HepG2 (cell line): Measurements from ENCODE around the gene USP7. TPM values are rescaled to one million over a fixed set of nuclear protein-coding genes. Genes with fewer than 3 reads are reported as not detected.
A peak's percentile ranks its signal among the peaks of the same experiment; 100 is the strongest.

Experiments used
- ELF1 ChIP-seq: sonication (generic); formaldehyde crosslinking; IDR thresholded peaks from 2 replicates; pipeline ENCODE4 v1.4.0; 2020; ENCODE audit warnings: missing genetic modification reagents
- GABPA ChIP-seq, 2 experiments: IDR thresholded peaks; 2 replicates each; pipeline ENCODE4 v1.6.1; 2011 to 2016; ENCODE audit warnings: low read depth in 2 of 2, low read length in 1 of 2, missing biosample characterization in 1 of 2, missing genetic modification characterization in 1 of 2
- JUNB ChIP-seq: sonication (generic); formaldehyde crosslinking; IDR thresholded peaks from 2 replicates; pipeline ENCODE4 v1.8.0; 2022; ENCODE audit warnings: missing genetic modification reagents, mild to moderate bottlenecking, borderline replicate concordance
- MYNN ChIP-seq: sonication (generic); formaldehyde crosslinking; IDR thresholded peaks from 2 replicates; pipeline ENCODE4 v1.4.0; 2020; ENCODE audit warnings: mild to moderate bottlenecking, low read depth, missing genetic modification reagents
- TCF7 ChIP-seq: sonication (generic); IDR thresholded peaks from 2 replicates; pipeline ENCODE4 v1.6.1; 2016; ENCODE audit warnings: antibody characterized with exemption, low read depth
- ZFP62 ChIP-seq: sonication (generic); formaldehyde crosslinking; IDR thresholded peaks from 2 replicates; pipeline ENCODE4 v1.4.0; 2020; ENCODE audit warnings: missing genetic modification reagents
- ZNF232 ChIP-seq: sonication (generic); formaldehyde crosslinking; IDR thresholded peaks from 2 replicates; pipeline ENCODE4 v1.4.0; 2020; ENCODE audit warnings: missing genetic modification reagents, borderline replicate concordance
- ZNF431 ChIP-seq: sonication (generic); formaldehyde crosslinking; IDR thresholded peaks from 2 replicates; pipeline ENCODE4 v1.9.0; 2022; ENCODE audit warnings: missing genetic modification reagents, low read depth, mild to moderate bottlenecking, borderline replicate concordance
- polyA plus RNA-seq, 8 experiments: library from polyadenylated mRNA; depleted of rRNA in 3 of 8; stranded (reverse) in 7 of 8; unstranded in 1 of 8; fragments of >200 nt; fragmentation: Illumina TruSeq in 4 of 8; extraction: Trizol in 4 of 8; gene quantifications; 2 replicates each; pipeline versions ENCODE4 v1.2.1 to v1.2.3, GENCODE V29; 2011 to 2016; ENCODE audit warnings: low read depth in 4 of 8, missing spikeins in 1 of 8, mixed read lengths in 1 of 8; ENCODE audit not compliant: insufficient read depth in 1 of 8
- total RNA-seq, 5 experiments: library from RNA; depleted of rRNA; stranded (reverse); fragments of >200 nt; fragmentation: Illumina TruSeq; extraction: Trizol; gene quantifications; 2 replicates each; pipeline ENCODE4 v1.2.3, GENCODE V29; 2016; ENCODE audit warnings: low read depth in 1 of 5
- TF ChIP-seq, protein P1 (sequence below): sonication (generic); formaldehyde crosslinking; IDR thresholded peaks from 2 replicates; pipeline ENCODE4 v1.4.0; 2020; ENCODE audit warnings: missing genetic modification reagents, borderline replicate concordance
- TF ChIP-seq, protein P2 (sequence below): IDR thresholded peaks from 2 replicates; pipeline ENCODE4 v1.6.1; 2018; ENCODE audit warnings: missing genetic modification reagents
- TF ChIP-seq, protein P3 (sequence below): IDR thresholded peaks from 2 replicates; pipeline ENCODE4 v1.6.1; 2016; ENCODE audit warnings: missing genetic modification reagents, missing compliant biosample characterization
- TF ChIP-seq, protein P4 (sequence below): sonication (generic); formaldehyde crosslinking; conservative IDR thresholded peaks from 2 replicates; pipeline ENCODE4 v1.4.0; 2020; ENCODE audit warnings: mild to moderate bottlenecking, missing genetic modification reagents, moderate library complexity
- TF ChIP-seq, protein P5 (sequence below): sonication (generic); formaldehyde crosslinking; IDR thresholded peaks from 2 replicates; pipeline ENCODE4 v1.4.0; 2020; ENCODE audit warnings: missing genetic modification reagents, borderline replicate concordance

The USP7 gene
- total and polyA plus RNA-seq, 2 of the 13 experiments (the other 11 are each of a cell fraction or from before 2014, with no cell fraction given): 52.5 to 173 TPM

DNA sequence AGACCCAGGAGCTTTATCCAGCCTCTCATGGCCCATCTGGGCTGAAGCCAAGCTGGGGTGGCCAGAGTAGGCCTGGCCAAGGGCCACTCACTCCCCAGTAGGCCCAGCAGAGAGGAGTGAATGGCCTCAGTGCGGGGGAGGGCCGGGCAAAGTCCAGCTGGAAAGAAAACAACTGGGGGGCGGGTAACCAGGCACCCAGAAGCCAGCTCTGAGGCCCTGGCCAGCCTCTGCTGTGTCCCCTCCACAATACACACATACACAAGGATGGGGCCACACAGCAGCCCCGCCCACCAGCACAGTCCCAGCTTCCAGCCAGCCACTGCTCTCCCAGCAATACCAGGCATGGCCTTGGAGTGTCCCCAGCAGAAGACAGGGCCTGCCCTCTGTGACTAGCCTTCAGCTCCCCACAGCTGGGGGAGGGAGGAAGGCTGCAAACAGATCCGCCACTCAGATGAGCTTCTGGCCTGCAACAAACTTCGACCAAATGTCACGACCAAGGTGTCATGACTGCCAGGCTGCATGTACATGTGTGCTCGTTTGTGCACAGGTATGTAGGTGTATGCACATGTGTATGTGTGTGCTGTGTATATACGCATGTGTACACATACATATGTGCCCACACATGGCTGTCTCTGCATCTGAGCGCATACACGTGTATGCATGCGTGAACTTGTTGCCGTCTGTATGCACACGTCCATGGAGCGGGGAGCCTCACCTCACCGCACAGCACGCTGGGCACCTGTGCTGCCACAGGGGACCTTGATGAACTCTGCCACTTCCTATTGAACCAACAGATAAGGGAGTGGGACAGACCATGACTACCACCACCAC is 99.9 kb downstream of the USP7 start (continued):
- TF ChIP-seq ZNF232 (peak; percentile 92), GABPA (IDR thresholded peaks at IDR 0.05; ENCODE audit: low read depth, low read length) (no peak), GABPA (CRISPR knock-in tag; IDR thresholded peaks at IDR 0.05; ENCODE audit: low read depth) (no peak), ZFP62 (no peak), ELF1 (CRISPR knock-in tag) (peak; percentile 52), MYNN (CRISPR knock-in tag) (no peak), TCF7 (no peak; the same call in 1 of the 2 replicates), ZNF431 (CRISPR knock-in tag) (peak; percentile 96), JUNB (CRISPR knock-in tag) (peak; percentile 77; the same call in 1 of the 2 replicates)
- TF ChIP-seq, protein P1, sequence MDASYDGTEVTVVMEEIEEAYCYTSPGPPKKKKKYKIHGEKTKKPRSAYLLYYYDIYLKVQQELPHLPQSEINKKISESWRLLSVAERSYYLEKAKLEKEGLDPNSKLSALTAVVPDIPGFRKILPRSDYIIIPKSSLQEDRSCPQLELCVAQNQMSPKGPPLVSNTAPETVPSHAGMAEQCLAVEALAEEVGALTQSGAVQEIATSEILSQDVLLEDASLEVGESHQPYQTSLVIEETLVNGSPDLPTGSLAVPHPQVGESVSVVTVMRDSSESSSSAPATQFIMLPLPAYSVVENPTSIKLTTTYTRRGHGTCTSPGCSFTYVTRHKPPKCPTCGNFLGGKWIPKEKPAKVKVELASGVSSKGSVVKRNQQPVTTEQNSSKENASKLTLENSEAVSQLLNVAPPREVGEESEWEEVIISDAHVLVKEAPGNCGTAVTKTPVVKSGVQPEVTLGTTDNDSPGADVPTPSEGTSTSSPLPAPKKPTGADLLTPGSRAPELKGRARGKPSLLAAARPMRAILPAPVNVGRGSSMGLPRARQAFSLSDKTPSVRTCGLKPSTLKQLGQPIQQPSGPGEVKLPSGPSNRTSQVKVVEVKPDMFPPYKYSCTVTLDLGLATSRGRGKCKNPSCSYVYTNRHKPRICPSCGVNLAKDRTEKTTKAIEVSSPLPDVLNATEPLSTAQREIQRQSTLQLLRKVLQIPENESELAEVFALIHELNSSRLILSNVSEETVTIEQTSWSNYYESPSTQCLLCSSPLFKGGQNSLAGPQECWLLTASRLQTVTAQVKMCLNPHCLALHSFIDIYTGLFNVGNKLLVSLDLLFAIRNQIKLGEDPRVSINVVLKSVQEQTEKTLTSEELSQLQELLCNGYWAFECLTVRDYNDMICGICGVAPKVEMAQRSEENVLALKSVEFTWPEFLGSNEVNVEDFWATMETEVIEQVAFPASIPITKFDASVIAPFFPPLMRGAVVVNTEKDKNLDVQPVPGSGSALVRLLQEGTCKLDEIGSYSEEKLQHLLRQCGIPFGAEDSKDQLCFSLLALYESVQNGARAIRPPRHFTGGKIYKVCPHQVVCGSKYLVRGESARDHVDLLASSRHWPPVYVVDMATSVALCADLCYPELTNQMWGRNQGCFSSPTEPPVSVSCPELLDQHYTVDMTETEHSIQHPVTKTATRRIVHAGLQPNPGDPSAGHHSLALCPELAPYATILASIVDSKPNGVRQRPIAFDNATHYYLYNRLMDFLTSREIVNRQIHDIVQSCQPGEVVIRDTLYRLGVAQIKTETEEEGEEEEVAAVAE (CRISPR knock-in tag): peak; percentile 95; the same call in 1 of the 2 replicates
- TF ChIP-seq, protein P2, sequence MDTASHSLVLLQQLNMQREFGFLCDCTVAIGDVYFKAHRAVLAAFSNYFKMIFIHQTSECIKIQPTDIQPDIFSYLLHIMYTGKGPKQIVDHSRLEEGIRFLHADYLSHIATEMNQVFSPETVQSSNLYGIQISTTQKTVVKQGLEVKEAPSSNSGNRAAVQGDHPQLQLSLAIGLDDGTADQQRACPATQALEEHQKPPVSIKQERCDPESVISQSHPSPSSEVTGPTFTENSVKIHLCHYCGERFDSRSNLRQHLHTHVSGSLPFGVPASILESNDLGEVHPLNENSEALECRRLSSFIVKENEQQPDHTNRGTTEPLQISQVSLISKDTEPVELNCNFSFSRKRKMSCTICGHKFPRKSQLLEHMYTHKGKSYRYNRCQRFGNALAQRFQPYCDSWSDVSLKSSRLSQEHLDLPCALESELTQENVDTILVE (CRISPR knock-in tag): peak; percentile 91; the same call in 1 of the 2 replicates
- TF ChIP-seq, protein P3, sequence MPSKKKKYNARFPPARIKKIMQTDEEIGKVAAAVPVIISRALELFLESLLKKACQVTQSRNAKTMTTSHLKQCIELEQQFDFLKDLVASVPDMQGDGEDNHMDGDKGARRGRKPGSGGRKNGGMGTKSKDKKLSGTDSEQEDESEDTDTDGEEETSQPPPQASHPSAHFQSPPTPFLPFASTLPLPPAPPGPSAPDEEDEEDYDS: peak; percentile 83
- TF ChIP-seq, protein P4, sequence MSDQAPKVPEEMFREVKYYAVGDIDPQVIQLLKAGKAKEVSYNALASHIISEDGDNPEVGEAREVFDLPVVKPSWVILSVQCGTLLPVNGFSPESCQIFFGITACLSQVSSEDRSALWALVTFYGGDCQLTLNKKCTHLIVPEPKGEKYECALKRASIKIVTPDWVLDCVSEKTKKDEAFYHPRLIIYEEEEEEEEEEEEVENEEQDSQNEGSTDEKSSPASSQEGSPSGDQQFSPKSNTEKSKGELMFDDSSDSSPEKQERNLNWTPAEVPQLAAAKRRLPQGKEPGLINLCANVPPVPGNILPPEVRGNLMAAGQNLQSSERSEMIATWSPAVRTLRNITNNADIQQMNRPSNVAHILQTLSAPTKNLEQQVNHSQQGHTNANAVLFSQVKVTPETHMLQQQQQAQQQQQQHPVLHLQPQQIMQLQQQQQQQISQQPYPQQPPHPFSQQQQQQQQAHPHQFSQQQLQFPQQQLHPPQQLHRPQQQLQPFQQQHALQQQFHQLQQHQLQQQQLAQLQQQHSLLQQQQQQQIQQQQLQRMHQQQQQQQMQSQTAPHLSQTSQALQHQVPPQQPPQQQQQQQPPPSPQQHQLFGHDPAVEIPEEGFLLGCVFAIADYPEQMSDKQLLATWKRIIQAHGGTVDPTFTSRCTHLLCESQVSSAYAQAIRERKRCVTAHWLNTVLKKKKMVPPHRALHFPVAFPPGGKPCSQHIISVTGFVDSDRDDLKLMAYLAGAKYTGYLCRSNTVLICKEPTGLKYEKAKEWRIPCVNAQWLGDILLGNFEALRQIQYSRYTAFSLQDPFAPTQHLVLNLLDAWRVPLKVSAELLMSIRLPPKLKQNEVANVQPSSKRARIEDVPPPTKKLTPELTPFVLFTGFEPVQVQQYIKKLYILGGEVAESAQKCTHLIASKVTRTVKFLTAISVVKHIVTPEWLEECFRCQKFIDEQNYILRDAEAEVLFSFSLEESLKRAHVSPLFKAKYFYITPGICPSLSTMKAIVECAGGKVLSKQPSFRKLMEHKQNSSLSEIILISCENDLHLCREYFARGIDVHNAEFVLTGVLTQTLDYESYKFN (CRISPR knock-in tag): peak; percentile 100
- TF ChIP-seq, protein P5, sequence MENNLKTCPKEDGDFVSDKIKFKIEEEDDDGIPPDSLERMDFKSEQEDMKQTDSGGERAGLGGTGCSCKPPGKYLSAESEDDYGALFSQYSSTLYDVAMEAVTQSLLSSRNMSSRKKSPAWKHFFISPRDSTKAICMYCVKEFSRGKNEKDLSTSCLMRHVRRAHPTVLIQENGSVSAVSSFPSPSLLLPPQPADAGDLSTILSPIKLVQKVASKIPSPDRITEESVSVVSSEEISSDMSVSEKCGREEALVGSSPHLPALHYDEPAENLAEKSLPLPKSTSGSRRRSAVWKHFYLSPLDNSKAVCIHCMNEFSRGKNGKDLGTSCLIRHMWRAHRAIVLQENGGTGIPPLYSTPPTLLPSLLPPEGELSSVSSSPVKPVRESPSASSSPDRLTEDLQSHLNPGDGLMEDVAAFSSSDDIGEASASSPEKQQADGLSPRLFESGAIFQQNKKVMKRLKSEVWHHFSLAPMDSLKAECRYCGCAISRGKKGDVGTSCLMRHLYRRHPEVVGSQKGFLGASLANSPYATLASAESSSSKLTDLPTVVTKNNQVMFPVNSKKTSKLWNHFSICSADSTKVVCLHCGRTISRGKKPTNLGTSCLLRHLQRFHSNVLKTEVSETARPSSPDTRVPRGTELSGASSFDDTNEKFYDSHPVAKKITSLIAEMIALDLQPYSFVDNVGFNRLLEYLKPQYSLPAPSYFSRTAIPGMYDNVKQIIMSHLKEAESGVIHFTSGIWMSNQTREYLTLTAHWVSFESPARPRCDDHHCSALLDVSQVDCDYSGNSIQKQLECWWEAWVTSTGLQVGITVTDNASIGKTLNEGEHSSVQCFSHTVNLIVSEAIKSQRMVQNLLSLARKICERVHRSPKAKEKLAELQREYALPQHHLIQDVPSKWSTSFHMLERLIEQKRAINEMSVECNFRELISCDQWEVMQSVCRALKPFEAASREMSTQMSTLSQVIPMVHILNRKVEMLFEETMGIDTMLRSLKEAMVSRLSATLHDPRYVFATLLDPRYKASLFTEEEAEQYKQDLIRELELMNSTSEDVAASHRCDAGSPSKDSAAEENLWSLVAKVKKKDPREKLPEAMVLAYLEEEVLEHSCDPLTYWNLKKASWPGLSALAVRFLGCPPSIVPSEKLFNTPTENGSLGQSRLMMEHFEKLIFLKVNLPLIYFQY (CRISPR knock-in tag): peak; percentile 96; the same call in 1 of the 2 replicates
